ENCODE data around the gene TMEM132C.

DNA sequence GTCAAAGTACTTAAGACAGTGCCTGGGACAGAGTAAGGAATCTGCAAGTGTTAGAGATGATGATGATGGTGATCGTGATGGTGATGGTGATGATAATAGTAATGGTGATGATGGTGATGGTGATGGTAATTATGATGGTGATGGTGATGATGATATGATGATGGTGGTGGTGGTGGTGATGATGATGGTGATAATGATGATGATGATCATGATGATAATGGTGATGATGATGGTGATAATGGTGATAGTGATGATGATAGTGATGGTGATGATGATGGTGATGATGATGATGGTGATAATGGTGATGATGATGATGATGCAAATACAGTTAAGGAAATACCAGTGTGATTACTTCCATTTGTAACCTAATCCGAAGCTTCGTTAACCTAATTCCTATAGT, 5.2 kb upstream of the TMEM132C start:
- TF ChIP-seq, protein P1, sequence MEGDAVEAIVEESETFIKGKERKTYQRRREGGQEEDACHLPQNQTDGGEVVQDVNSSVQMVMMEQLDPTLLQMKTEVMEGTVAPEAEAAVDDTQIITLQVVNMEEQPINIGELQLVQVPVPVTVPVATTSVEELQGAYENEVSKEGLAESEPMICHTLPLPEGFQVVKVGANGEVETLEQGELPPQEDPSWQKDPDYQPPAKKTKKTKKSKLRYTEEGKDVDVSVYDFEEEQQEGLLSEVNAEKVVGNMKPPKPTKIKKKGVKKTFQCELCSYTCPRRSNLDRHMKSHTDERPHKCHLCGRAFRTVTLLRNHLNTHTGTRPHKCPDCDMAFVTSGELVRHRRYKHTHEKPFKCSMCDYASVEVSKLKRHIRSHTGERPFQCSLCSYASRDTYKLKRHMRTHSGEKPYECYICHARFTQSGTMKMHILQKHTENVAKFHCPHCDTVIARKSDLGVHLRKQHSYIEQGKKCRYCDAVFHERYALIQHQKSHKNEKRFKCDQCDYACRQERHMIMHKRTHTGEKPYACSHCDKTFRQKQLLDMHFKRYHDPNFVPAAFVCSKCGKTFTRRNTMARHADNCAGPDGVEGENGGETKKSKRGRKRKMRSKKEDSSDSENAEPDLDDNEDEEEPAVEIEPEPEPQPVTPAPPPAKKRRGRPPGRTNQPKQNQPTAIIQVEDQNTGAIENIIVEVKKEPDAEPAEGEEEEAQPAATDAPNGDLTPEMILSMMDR (IDR thresholded peaks at IDR 0.05; ENCODE audit: low read depth, low read length, missing input control), result no peak
- no peak for TF ChIP-seq JUND (IDR thresholded peaks at IDR 0.05)

Data from liver (tissue), 3 donors.